ENCODE data around the gene WBP1L.

Gene WBP1L

DNA sequence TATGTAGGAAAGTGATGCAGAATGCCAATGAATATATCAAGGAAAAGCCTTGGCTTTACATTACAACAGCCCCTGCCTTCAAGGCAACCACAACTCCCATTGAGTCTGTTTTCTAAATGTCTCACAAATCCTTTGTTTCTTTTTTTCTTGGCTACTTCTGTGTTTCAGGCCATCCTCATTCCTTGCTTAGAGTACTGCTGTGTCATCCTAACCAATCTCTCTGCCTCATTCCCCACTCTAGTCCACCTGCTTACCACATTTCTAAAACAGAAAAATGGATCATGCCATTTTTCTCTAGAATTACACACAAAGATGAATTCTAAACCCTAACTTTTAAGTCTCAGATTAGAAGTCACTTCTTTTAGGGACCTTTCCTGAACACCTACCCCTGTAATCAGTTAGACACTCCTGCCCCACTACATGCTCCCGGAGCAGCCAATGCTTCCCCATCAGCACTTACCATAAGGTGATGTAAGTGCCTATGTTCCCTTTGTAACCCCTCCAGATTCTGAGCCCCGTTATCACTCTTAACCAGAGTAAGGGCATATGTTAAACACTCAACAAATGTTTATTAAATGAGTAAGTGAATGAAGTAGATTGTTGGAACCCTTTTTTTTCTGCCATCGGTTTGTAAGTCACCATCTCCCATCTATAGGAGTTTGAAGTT is 113.1 kb downstream of the WBP1L start:
- peaks cover 19% of the 10 kb centered on the region for H3K4me1 ChIP-seq (ENCODE audit: control insufficient read depth, insufficient read depth, low read length)
- peaks cover 10% of the 10 kb centered on the region for H3K36me3 ChIP-seq (ENCODE audit: control insufficient read depth, insufficient read depth, low read length, severe bottlenecking)
- no peak overlapping the region for H3K4me3 ChIP-seq (ENCODE audit: low read length)
- no peak overlapping the region for H3K9ac ChIP-seq (ENCODE audit: low read length)
- H3K27me3 ChIP-seq (replicated peaks; ENCODE audit: control insufficient read depth, insufficient read depth, low read length), result no peaks in the 10 kb centered on the region
- no peaks in the 10 kb centered on the region for H3K9me3 ChIP-seq (ENCODE audit: control insufficient read depth, low read length)
- no peak for DNase-seq (ENCODE audit: low read depth)

DNA sequence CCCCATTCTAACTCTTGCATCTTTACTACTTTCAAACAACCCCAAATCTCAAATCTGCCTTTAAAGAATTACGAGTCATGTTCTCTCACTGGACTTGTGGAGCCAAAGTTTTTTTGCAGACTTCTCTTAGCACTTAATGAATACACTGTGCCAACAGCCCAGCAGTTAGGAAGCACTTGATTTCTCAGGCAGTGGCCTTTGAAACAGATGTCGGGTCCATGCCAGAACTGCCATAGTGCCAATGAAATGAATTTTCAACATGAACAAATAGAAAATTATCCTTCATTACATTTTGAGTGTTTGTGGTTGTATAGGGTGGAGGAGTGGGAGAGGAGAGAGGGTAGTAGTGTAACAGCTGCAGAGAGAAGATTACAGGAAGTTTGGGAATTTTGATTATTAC is 116.2 kb downstream of the WBP1L start:
- Histone ChIP-seq H3K27me3 (replicated peaks; ENCODE audit: control insufficient read depth, insufficient read depth, low read length) (no peaks in the 10 kb centered on the region), H3K36me3 (ENCODE audit: control insufficient read depth, insufficient read depth, low read length, severe bottlenecking) (peaks cover 23% of the 10 kb centered on the region), H3K9ac (ENCODE audit: low read length) (no peak overlapping the region), H3K9me3 (ENCODE audit: control insufficient read depth, low read length) (no peaks in the 10 kb centered on the region), H3K4me3 (ENCODE audit: low read length) (no peak overlapping the region), H3K4me1 (ENCODE audit: control insufficient read depth, insufficient read depth, low read length) (peaks cover 22% of the 10 kb centered on the region)
- DNase-seq (ENCODE audit: low read depth), result no peak

DNA sequence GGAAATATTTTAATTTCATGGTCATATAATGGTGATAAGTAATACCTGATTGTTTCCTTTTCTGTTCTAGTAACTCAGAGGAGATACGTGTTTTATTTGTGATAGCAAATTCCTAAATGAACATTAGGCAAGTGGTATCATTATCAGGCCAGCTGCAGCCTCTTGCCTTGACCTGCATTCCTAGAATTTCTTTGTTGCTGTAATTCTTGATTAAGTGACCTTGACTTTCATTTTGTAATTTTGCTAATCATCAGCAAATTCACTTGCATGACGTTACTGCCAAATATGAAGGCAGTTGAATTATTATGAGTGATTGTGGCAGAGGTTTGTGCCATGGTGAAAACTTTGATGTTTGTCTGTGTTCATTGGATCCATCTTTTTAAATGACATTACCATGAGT is 119.9 kb downstream of the WBP1L start:
- no peaks in the 10 kb centered on the region for H3K27me3 ChIP-seq (replicated peaks; ENCODE audit: control insufficient read depth, insufficient read depth, low read length)
- no peak overlapping the region for H3K9ac ChIP-seq (ENCODE audit: low read length)
- peaks cover 23% of the 10 kb centered on the region for H3K36me3 ChIP-seq (ENCODE audit: control insufficient read depth, insufficient read depth, low read length, severe bottlenecking)
- DNase-seq (ENCODE audit: low read depth), result no peak
- no peaks in the 10 kb centered on the region for H3K9me3 ChIP-seq (ENCODE audit: control insufficient read depth, low read length)
- peaks cover 11% of the 10 kb centered on the region for H3K4me1 ChIP-seq (ENCODE audit: control insufficient read depth, insufficient read depth, low read length)
- H3K4me3 ChIP-seq (ENCODE audit: low read length), result no peak overlapping the region

DNA sequence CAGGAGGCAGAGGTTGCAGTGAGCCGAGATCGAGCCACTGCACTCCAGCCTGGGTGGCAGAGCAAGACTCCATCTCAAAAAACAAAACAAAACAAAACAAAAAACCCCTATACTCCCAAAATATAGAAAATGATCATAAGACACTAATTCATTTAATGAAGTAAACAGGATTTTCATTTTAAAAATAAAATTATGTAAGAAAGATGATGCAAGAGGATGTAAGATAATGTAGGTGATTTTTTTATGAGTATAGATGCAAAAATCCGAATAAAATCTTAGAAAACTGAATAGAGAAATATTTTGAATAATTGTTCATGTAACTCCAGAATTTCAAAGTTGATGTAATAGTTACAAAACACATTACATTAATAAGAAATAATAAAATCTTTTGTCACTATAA is 121.9 kb downstream of the WBP1L start:
- H3K4me3 ChIP-seq (ENCODE audit: low read length), result no peak overlapping the region
- H3K9ac ChIP-seq (ENCODE audit: low read length), result no peak overlapping the region
- no peak for DNase-seq (ENCODE audit: low read depth)
- H3K27me3 ChIP-seq (replicated peaks; ENCODE audit: control insufficient read depth, insufficient read depth, low read length), result peaks cover 6% of the 10 kb centered on the region
- peaks cover 20% of the 10 kb centered on the region for H3K36me3 ChIP-seq (ENCODE audit: control insufficient read depth, insufficient read depth, low read length, severe bottlenecking)
- H3K9me3 ChIP-seq (ENCODE audit: control insufficient read depth, low read length), result no peaks in the 10 kb centered on the region
- peaks cover 8% of the 10 kb centered on the region for H3K4me1 ChIP-seq (ENCODE audit: control insufficient read depth, insufficient read depth, low read length)

Measured in adipocyte (in vitro differentiated cells).